ENCODE data around the gene NSUN4.

GRCh38 chr1:46394872-46395465, 54.4 kb downstream of the NSUN4 start:
- TF ChIP-seq CTCF (IDR thresholded peaks at IDR 0.05), result no peak
- TF ChIP-seq ZFX (IDR thresholded peaks at IDR 0.05; ENCODE audit: borderline replicate concordance), result no peak
